Measurements from ENCODE around the gene OR52L1. TPM values are rescaled to one million over a fixed set of nuclear protein-coding genes. Genes with fewer than 3 reads are reported as not detected.
"Not testable (repeated sequence)": the region's sequence is repeated elsewhere in the genome, so short reads cannot be mapped to it uniquely, and the experiment has no call there.

Gene OR52L1
- polyA plus RNA-seq, 6 donors from 2014 or later: not detected

DNA sequence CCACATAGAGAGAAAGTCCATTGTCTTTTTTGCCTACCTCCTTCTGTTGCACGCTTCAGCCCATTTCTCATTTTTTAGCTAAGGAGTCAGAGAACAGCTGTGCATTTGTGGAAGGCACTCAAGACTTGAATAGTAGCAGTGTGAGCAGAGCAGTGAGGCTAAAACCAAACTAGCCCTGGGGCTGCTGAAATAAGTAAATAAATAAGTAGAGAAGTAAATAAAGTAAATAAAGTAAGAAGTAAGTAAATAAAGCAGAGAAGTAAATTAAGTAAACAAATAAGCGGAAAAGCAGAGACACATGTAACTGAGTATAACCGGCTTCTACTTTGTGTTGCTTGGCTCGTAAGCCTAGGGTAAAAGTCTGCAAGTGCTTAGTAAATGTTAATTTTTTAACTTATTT is 2.4 kb upstream of the OR52L1 start:
- Mint-ChIP-seq H3K9me3 (peaks cover 0 to 5% (median 0%) of the 10 kb centered on the region in 7 donors), H3K27me3 (peaks cover 18 to 33% (median 24%) of the 10 kb centered on the region in 3 donors), H3K4me3 (no peak overlapping the region), H3K27ac (no peak overlapping the region), H3K4me1 (no peaks in the 10 kb centered on the region), H3K36me3 (no peaks in the 10 kb centered on the region)
- DNase-seq: no peak
- no peak for ATAC-seq (ENCODE audit: low read depth in 2 of 2)

DNA sequence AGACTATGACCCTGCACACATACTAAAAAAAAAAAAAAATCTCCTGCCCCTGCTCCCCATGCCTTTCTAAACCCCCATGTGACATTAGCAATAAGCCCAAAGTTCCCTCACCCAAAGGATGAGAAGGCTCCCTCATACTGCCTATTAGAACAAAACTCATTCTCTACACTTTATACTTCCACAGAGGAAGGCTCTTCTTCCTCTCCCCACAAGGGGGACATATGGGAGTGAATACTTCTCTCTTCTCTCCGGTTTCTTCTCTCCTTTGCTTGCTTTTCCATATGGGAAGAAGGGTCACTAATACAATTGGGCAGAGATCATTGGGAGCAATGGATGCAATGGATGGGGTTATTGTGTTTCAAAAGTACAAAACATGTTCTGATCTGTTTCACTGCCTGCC is 3.3 kb downstream of the OR52L1 start:
- Mint-ChIP-seq H3K36me3 (no peaks in the 10 kb centered on the region), H3K9me3 (peaks cover 0 to 30% (median 10%) of the 10 kb centered on the region in 7 donors), H3K4me3 (no peak overlapping the region), H3K27me3 (peaks cover 17 to 31% (median 22%) of the 10 kb centered on the region in 3 donors), H3K4me1 (no peaks in the 10 kb centered on the region), H3K27ac (no peak overlapping the region)
- DNase-seq: no peak
- ATAC-seq (ENCODE audit: low read depth in 2 of 2): no peak

DNA sequence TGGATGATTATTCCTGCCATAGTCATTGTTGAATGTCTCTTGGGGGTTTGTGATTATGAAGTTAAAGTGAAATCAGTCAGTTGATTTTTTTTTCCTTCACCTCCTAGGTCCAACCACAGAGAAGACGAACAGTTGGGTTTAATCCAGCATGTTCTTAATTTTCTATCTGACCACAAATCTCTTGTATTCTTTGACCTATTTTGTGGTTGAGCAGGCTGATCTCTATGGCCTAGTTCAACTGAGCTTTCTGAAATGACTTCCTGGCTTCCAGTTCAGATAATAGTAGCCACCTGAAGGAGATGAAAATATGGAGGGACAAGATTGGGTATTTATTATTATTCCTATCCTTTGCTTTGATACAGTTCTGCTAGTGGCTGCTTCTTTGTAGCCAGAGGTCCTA is 13.3 kb downstream of the OR52L1 start:
- H3K27ac Mint-ChIP-seq: no peak overlapping the region
- no peaks in the 10 kb centered on the region for H3K36me3 Mint-ChIP-seq
- no peak overlapping the region for H3K4me3 Mint-ChIP-seq
- ATAC-seq (ENCODE audit: low read depth in 2 of 2) (no peak), DNase-seq (no peak)
- no peaks in the 10 kb centered on the region for H3K4me1 Mint-ChIP-seq
- peaks cover 3 to 24% (median 7%) of the 10 kb centered on the region in 7 donors for H3K9me3 Mint-ChIP-seq
- H3K27me3 Mint-ChIP-seq: peaks cover 5 to 14% (median 10%) of the 10 kb centered on the region in 3 donors

DNA sequence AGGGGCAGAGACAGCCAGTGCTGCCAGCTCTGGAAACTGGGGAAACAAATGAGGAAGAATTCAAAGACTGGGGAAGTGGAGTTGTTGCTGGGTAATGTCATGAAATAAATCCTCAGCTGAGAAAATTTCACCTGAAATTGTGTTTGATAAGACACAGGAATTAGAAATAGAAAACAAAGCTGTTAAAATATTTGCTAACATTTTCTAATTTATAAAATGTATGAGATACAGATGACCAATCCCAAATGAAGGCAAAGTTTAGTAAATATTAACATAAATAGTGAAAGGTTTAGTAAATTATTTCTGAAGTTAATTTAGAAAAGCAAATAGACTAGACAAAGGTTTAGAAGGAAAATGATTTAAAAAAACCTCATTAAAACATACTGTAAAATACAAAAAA is 18.4 kb downstream of the OR52L1 start, which contains the start of gene OR56A5:
Gene OR56A5 (minus strand): TSS at position 101 of the 400 bp plus-strand sequence. CDS start 0 bp downstream, at position 101.
- Mint-ChIP-seq H3K9me3 (peaks cover 6 to 21% (median 9%) of the 10 kb centered on the region in 7 donors), H3K4me3 (no peak within 1 kb of the TSS), H3K27me3 (peaks cover 10 to 22% (median 10%) of the 10 kb centered on the region in 3 donors), H3K27ac (no peak within 1 kb of the TSS), H3K4me1 (no peaks in the 10 kb centered on the region), H3K36me3 (peaks cover 0 to 7% of the 10 kb centered on the region in 2 donors)
- no peak for DNase-seq
- no peak for ATAC-seq (ENCODE audit: low read depth in 2 of 2)

DNA sequence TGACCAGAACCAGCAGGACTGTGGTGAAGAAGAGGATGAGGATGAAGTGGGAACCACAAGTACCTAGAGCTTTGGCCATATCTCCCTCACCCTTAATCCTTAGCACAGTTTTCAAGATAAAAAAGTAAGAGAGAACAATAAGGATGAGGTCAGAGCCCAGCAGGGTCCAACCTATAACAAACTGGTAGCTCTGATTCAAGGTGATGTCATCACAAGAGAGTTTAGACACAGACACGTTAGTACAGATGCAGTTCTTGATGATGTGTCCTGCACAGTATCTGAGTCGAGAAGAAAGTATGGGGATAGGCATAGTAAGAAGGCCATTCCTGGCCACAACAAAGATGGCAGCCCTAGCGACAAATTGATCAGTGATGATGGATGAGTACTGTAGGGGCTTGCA is 19.1 kb downstream of the OR52L1 start:
- no peak overlapping the region for H3K27ac Mint-ChIP-seq
- no peak overlapping the region for H3K4me3 Mint-ChIP-seq
- no peak for DNase-seq
- no peak for ATAC-seq (ENCODE audit: low read depth in 2 of 2)
- peaks cover 4 to 14% of the 10 kb centered on the region in 2 donors for H3K36me3 Mint-ChIP-seq
- H3K4me1 Mint-ChIP-seq: no peaks in the 10 kb centered on the region
- peaks cover 10 to 22% (median 10%) of the 10 kb centered on the region in 3 donors for H3K27me3 Mint-ChIP-seq
- peaks cover 10 to 28% (median 15%) of the 10 kb centered on the region in 7 donors for H3K9me3 Mint-ChIP-seq

DNA sequence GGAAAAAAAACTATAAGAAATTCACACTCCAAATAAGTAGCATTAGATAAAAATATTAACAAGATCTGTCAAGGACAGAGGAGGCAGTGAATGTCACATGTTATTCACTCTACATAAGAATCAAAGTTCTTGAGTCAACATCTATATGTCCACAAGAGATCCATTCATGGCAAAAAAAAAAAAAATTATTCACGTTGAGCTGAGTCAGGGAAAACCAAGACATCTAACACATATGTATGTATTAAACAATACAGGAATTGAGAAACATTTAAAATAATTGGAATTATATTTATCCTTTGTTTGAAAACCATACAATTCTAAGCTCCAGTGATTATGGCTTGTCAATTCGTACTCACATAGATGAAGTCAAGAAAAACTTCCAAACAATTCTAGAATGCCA is 19.8 kb downstream of the OR52L1 start:
- H3K27ac Mint-ChIP-seq: no peak overlapping the region
- peaks cover 5 to 14% of the 10 kb centered on the region in 2 donors for H3K36me3 Mint-ChIP-seq
- DNase-seq: no peak
- peaks cover 10 to 35% (median 20%) of the 10 kb centered on the region in 7 donors for H3K9me3 Mint-ChIP-seq
- H3K4me3 Mint-ChIP-seq: no peak overlapping the region
- H3K4me1 Mint-ChIP-seq: no peaks in the 10 kb centered on the region
- H3K27me3 Mint-ChIP-seq: peaks cover 10 to 22% (median 10%) of the 10 kb centered on the region in 3 donors
- ATAC-seq (ENCODE audit: low read depth in 2 of 2): no peak

DNA sequence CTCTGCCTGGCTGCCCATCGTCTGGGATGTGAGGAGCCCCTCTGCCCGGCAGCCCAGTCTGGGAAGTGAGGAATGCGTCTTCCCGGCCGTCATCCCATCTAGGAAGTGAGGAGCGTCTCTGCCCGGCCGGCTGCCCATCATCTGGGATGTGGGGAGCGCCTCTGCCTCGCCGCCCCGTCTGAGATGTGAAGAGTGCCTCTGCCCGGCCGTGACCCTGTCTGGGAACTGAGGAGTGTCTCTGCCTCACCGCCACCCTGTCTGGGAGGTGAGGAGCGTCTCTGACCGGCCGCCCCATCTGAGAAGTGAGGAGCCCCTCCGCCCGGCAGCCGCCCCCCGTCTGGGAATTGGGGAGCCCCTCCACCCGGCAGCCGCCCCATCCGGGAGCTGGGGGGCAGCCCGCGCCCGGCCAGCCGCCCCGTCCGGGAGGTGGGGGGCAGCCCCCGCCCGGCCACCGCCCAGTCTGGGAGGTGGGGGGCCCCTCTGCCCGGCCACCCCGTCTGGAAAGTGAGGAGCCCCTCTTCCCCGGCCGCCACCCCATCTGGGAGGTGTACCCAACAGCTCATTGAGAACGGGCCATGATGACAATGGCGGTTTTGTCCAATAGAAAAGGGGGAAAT is 26.0 kb downstream of the OR52L1 start:
- DNase-seq; H3K4me3 Mint-ChIP-seq; H3K27me3 Mint-ChIP-seq; ATAC-seq (ENCODE audit: low read depth in 2 of 2); H3K27ac Mint-ChIP-seq; H3K4me1 Mint-ChIP-seq: not testable (repeated sequence)
- peaks cover 5 to 14% of the 10 kb centered on the region in 2 donors for H3K36me3 Mint-ChIP-seq
- H3K9me3 Mint-ChIP-seq: peaks cover 6 to 54% (median 41%) of the 10 kb centered on the region in 7 donors

DNA sequence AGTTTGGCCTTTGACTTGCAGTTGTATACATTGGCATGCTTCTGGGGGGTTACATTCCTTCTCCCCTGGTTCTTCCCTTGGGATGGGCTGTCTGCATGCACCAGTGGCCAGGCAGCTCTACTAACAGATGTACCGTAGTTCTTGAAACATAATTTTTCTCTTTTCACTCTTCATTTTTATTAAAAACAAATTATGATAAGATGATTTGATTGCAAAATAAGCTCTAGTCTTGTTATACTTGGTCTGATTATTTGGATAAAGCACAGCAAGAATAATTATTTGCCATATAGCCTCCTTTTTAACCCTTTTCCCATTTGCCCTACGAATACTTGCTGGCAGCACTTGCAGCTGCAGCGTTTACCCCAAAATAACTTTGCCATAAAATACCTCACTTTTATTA is 31.2 kb downstream of the OR52L1 start:
- Mint-ChIP-seq H3K4me1 (no peaks in the 10 kb centered on the region), H3K27ac (no peak overlapping the region), H3K36me3 (no peaks in the 10 kb centered on the region), H3K9me3 (peaks cover 0 to 15% (median 10%) of the 10 kb centered on the region in 7 donors), H3K27me3 (peaks cover 0 to 4% (median 0%) of the 10 kb centered on the region in 3 donors), H3K4me3 (no peak overlapping the region)
- ATAC-seq (ENCODE audit: low read depth in 2 of 2): no peak
- no peak for DNase-seq

DNA sequence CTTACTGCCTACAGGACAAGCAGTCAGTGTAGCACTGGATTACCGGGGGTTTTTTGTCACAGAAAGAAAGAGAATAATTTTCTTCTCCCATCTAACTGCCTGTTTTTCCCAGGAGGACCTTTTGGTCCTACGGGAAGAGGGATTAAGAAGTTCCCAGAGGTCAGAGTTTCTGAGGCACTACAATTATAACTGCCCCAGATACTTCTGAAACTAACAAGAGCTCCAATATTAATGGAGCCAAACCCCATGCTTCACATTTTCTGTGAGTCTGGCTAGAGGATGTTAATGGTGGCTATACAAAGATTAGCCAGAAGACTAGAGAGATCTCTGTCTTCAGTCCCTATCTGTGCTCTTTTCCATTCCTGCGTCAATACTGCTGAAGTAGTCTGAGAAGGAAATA is 44.8 kb downstream of the OR52L1 start, which contains the start of gene OR56A3:
Gene OR56A3 (plus strand): TSS at position 301 of the 400 bp plus-strand sequence. CDS start 5,096 bp downstream, outside the sequence.
- ATAC-seq (ENCODE audit: low read depth in 2 of 2): no peak
- H3K27me3 Mint-ChIP-seq: peaks cover 0 to 22% (median 6%) of the 10 kb centered on the region in 3 donors
- H3K4me3 Mint-ChIP-seq: no peak within 1 kb of the TSS
- H3K9me3 Mint-ChIP-seq: peaks cover 0 to 7% (median 3%) of the 10 kb centered on the region in 7 donors
- DNase-seq: no peak
- no peaks in the 10 kb centered on the region for H3K4me1 Mint-ChIP-seq
- H3K27ac Mint-ChIP-seq: no peak within 1 kb of the TSS
- no peaks in the 10 kb centered on the region for H3K36me3 Mint-ChIP-seq

DNA sequence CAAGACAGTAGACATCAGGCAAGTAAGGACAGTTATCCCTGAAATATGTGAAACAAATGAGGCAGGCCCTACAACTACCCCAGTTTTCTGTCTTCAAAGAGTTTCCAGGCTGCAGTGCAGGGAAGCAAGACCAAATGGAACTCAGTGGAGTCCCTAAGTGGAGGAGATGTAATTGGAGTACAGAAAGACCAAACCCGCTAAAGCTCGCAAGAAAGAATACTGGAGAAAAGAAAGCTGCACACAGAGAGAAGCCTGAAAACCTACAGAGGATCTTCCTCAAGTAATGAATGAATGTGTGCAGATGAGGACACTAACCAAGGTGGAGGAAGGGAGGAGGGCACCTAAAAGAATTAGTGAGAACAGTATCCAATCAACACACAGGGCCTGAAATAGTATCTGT is 46.0 kb downstream of the OR52L1 start:
- H3K27me3 Mint-ChIP-seq: peaks cover 0 to 17% (median 6%) of the 10 kb centered on the region in 3 donors
- H3K27ac Mint-ChIP-seq: no peak overlapping the region
- no peak overlapping the region for H3K4me3 Mint-ChIP-seq
- ATAC-seq (ENCODE audit: low read depth in 2 of 2) (no peak), DNase-seq (no peak)
- no peaks in the 10 kb centered on the region for H3K36me3 Mint-ChIP-seq
- peaks cover 0 to 9% (median 4%) of the 10 kb centered on the region in 7 donors for H3K9me3 Mint-ChIP-seq
- no peaks in the 10 kb centered on the region for H3K4me1 Mint-ChIP-seq

DNA sequence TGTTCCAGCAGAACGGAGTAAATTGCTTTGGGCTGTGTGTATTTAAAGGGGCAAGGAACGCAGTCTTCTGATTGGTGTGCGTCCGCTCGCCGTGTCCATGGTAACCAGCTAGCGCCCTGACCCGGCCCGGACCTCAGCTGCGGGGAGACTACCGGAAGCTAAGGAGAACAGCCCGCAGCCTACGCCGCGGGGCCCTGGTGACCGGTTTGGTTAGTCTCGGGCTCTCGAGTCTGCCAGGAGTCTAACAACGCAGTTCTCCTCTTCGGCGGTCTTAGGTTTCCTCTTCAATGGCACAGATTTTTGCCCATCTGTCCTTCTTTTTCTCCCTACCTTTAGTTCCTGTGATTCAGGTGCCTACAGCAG is 48.2 kb downstream of the OR52L1 start:
- Mint-ChIP-seq H3K9me3 (peaks cover 0 to 13% (median 4%) of the 10 kb centered on the region in 7 donors), H3K4me1 (no peaks in the 10 kb centered on the region), H3K27ac (no peak overlapping the region), H3K4me3 (no peak overlapping the region), H3K27me3 (peaks cover 0 to 10% (median 6%) of the 10 kb centered on the region in 3 donors), H3K36me3 (no peaks in the 10 kb centered on the region)
- ATAC-seq (ENCODE audit: low read depth in 2 of 2) (no peak), DNase-seq (no peak)

DNA sequence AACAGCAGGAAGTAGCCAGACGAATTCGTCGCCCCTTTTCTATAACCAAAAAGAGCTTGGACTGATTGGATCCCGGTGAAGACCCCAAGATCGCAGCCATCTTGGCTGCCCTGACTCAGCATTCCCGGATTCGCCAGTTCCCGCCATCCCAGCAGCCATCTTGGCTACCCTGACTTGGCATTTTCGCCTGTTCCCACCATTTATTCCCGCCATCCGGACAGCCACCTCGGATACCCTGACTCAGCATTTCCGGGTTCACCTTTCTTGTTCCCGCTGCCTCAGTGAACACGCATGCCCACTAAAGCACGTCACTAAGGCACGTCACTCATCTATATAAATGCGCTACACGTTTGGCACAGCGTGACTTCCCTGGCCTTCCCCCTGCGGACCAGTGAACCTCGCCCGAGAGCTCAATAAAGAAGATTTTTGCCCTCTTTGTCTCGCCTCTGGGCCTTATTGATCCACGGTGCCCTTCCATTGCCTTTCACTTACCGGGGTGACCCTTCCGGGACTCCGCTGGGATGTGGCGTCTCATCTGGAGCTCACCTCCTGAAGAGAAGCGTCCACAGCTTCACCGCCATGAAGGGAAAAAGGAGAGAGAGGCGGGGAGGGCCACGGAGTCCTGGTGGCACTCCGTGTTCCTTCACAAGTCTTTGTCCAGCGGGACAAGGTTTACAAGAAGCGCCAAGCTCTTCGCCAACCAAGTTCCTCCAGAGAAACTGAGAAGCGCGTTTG is 48.8 kb downstream of the OR52L1 start:
- H3K36me3 Mint-ChIP-seq: no peaks in the 10 kb centered on the region
- H3K4me3 Mint-ChIP-seq: peak overlapping the region in 2 of 8 donors; percentile 16 to 79
- DNase-seq: no peak
- ATAC-seq (ENCODE audit: low read depth in 2 of 2): no peak
- H3K27ac Mint-ChIP-seq: no peak overlapping the region
- H3K4me1 Mint-ChIP-seq: no peaks in the 10 kb centered on the region
- peaks cover 0 to 9% (median 6%) of the 10 kb centered on the region in 3 donors for H3K27me3 Mint-ChIP-seq
- peaks cover 0 to 13% (median 6%) of the 10 kb centered on the region in 7 donors for H3K9me3 Mint-ChIP-seq
